Calu3 (cell line): ENCODE data around the gene COL7A1. TPM values are rescaled to one million over a fixed set of nuclear protein-coding genes. Genes with fewer than 3 reads are reported as not detected.

ENCODE experiments used
- BruUV-seq: library from RNA; stranded (reverse); fragments of 400-500 nt; replicated peaks from 2 replicates; lab custom pipeline; 2021; lab: Mats Ljungman, UMichigan
- CTCF ChIA-PET: fragments of 300-600 bp; sonication (Branson Sonifier 250); formaldehyde crosslinking; loops from one replicate; lab custom pipeline; 2022; ENCODE audit warnings: antibody characterized with exemption; lab: Charles Lee
- DNase-seq: peaks from one replicate; pipeline ENCODE4 v3.0.0; 2022
- H3K27ac Mint-ChIP-seq: one replicate; pipeline ENCODE4 v1.8.0; 2022; ENCODE audit warnings: mixed read lengths; ENCODE audit not compliant: unreplicated experiment
- H3K27me3 Mint-ChIP-seq: one replicate; pipeline ENCODE4 v1.8.0; 2022; ENCODE audit warnings: mixed read lengths; ENCODE audit not compliant: unreplicated experiment
- H3K36me3 Mint-ChIP-seq: one replicate; pipeline ENCODE4 v1.8.0; 2022; ENCODE audit warnings: mild to moderate bottlenecking, moderate library complexity, mixed read lengths; ENCODE audit not compliant: insufficient read depth, unreplicated experiment
- H3K4me1 Mint-ChIP-seq: one replicate; pipeline ENCODE4 v1.8.0; 2022; ENCODE audit warnings: mild to moderate bottlenecking, low read depth, mixed read lengths; ENCODE audit not compliant: unreplicated experiment
- H3K4me3 Mint-ChIP-seq: one replicate; pipeline ENCODE4 v1.8.0; 2022; ENCODE audit warnings: mild to moderate bottlenecking, low read depth, moderate library complexity, mixed read lengths; ENCODE audit not compliant: unreplicated experiment
- H3K9me3 Mint-ChIP-seq: one replicate; pipeline ENCODE4 v1.8.0; 2022; ENCODE audit warnings: low read depth, mixed read lengths; ENCODE audit not compliant: unreplicated experiment
- CTCF ChIP-seq: fragments of 200-600 bp; IDR thresholded peaks from one replicate; pipeline ENCODE4 v1.8.0; 2022; ENCODE audit warnings: antibody characterized with exemption; ENCODE audit not compliant: unreplicated experiment
- intact Hi-C: fragments of 100-400 bp; cut with micrococcal nuclease; formaldehyde crosslinking; loops from one replicate; pipeline ENCODE4 v1.10.0; 2022; ENCODE audit not compliant: unreplicated experiment
- total RNA-seq: library from RNA; stranded (reverse); gene quantifications from 2 replicates; pipeline ENCODE4 v1.2.3, GENCODE V29; 2022

COL7A1 gene
- total RNA-seq, 1 experiment from 2014 or later: 13.9 TPM

GRCh38 chr3:48599077-48599501, 4.0 kb upstream of the COL7A1 start:
- no peaks in the 10 kb centered on the region for H3K9me3 Mint-ChIP-seq
- no peak for DNase-seq
- no TSS peak for BruUV-seq
- CTCF ChIA-PET: interaction anchor here (0.6 kb wide), 1 partner anchor 262 kb away, joined by 3 read pairs; no protein-coding TSS in a partner anchor
- H3K27me3 Mint-ChIP-seq: no peaks in the 10 kb centered on the region
- intact Hi-C loops: loop anchor here (5.0 kb wide), 1 partner anchor 37 kb away; the partner anchor contains the start of gene UCN2
- peaks cover 13% of the 10 kb centered on the region for H3K4me1 Mint-ChIP-seq
- H3K36me3 Mint-ChIP-seq: peaks cover 47% of the 10 kb centered on the region
- H3K27ac Mint-ChIP-seq: no peak overlapping the region
- no peak for TF ChIP-seq CTCF
- H3K4me3 Mint-ChIP-seq: no peak overlapping the region

- peaks cover 46% of the 10 kb centered on the region for H3K36me3 Mint-ChIP-seq
- no peak overlapping the region for H3K27ac Mint-ChIP-seq
- H3K4me3 Mint-ChIP-seq: no peak overlapping the region
- H3K27me3 Mint-ChIP-seq: no peaks in the 10 kb centered on the region
- H3K4me1 Mint-ChIP-seq: peaks cover 13% of the 10 kb centered on the region
- H3K9me3 Mint-ChIP-seq: no peaks in the 10 kb centered on the region
- CTCF ChIA-PET: interaction anchor here (0.6 kb wide), 1 partner anchor 262 kb away, joined by 3 read pairs; no protein-coding TSS in a partner anchor
- no peak for TF ChIP-seq CTCF
- no TSS peak for BruUV-seq
- intact Hi-C loops: loop anchor here (5.0 kb wide), 1 partner anchor 36 kb away; the partner anchor contains the start of gene UCN2
- no peak for DNase-seq
These were observed 3.4 kb upstream of the COL7A1 start for GRCh38 chr3:48598323-48599076.

- Mint-ChIP-seq H3K36me3 (peaks cover 37% of the 10 kb centered on the region), H3K27me3 (no peaks in the 10 kb centered on the region), H3K4me3 (peak overlapping the region; percentile 15), H3K27ac (no peak overlapping the region), H3K4me1 (peaks cover 13% of the 10 kb centered on the region), H3K9me3 (no peaks in the 10 kb centered on the region)
- intact Hi-C loops: loop anchor here (5.0 kb wide), 1 partner anchor 35 kb away; the partner anchor contains the start of gene UCN2
- DNase-seq: no peak
- CTCF ChIA-PET: interaction anchor here (1.0 kb wide), 1 partner anchor 125 kb away, joined by 3 read pairs; no protein-coding TSS in a partner anchor
- TF ChIP-seq CTCF: no peak
- no TSS peak for BruUV-seq
These were observed 2.3 kb upstream of the COL7A1 start for GRCh38 chr3:48597408-48597800.

GRCh38 chr3:48596676-48597407, 1.7 kb upstream of the COL7A1 start:
- Mint-ChIP-seq H3K27me3 (no peaks in the 10 kb centered on the region), H3K9me3 (no peaks in the 10 kb centered on the region), H3K36me3 (peaks cover 33% of the 10 kb centered on the region), H3K4me1 (peaks cover 13% of the 10 kb centered on the region), H3K27ac (peak overlapping the region; percentile 82), H3K4me3 (peak overlapping the region; percentile 15)
- CTCF ChIA-PET: interaction anchor here (1.0 kb wide), 1 partner anchor 126 kb away, joined by 3 read pairs; no protein-coding TSS in a partner anchor
- no TSS peak for BruUV-seq
- TF ChIP-seq CTCF: no peak
- no peak for DNase-seq
- intact Hi-C loops: loop anchor here (5.0 kb wide), 1 partner anchor 35 kb away; the partner anchor contains the start of gene UCN2
